Measurements from ENCODE around the gene VSIG8.

Gene VSIG8

GRCh38 chr1:159848326-159848725 lies 14.1 kb downstream of the VSIG8 start:
- Histone ChIP-seq H3K36me3 (no peaks in the 10 kb centered on the region), H3K4me1 (peaks cover 0 to 42% (median 0%) of the 10 kb centered on the region in 10 experiments; a peak in 8 of 20 replicates), H3K4me2 (peak overlapping the region in 2 of 11 experiments; percentile 64 to 65; a peak in 3 of 22 replicates), H3K9ac (no peak overlapping the region), H3K9me3 (replicated peaks in 1 of 11) (no peaks in the 10 kb centered on the region), H3K27ac (no peak overlapping the region), H4K20me1 (no peaks in the 10 kb centered on the region), H3K27me3 (peaks cover 4 to 12% (median 9%) of the 10 kb centered on the region in 11 experiments; a peak in 21 of 22 replicates), H3K4me3 (no peak overlapping the region)
- TF ChIP-seq Cebpa-rat (IDR thresholded peaks at IDR 0.05): no peak

GRCh38 chr1:159847231-159847630 lies 15.2 kb downstream of the VSIG8 start:
- H3K4me3 ChIP-seq: no peak overlapping the region
- no peak for TF ChIP-seq Cebpa-rat (IDR thresholded peaks at IDR 0.05)
- H3K27ac ChIP-seq: no peak overlapping the region
- no peaks in the 10 kb centered on the region for H4K20me1 ChIP-seq
- H3K36me3 ChIP-seq: no peaks in the 10 kb centered on the region
- H3K4me2 ChIP-seq: no peak overlapping the region
- peaks cover 0 to 36% (median 0%) of the 10 kb centered on the region in 10 experiments; a peak in 8 of 20 replicates for H3K4me1 ChIP-seq
- peaks cover 0 to 1% (median 0%) of the 10 kb centered on the region in 11 experiments; a peak in 3 of 22 replicates for H3K27me3 ChIP-seq
- no peaks in the 10 kb centered on the region for H3K9me3 ChIP-seq (replicated peaks in 1 of 11)
- H3K9ac ChIP-seq: no peak overlapping the region

- TF ChIP-seq Cebpa-rat (IDR thresholded peaks at IDR 0.05): no peak
- no peaks in the 10 kb centered on the region for H3K27me3 ChIP-seq
Measured at GRCh38 chr1:159845751-159846629, 16.5 kb downstream of the VSIG8 start.

DNA sequence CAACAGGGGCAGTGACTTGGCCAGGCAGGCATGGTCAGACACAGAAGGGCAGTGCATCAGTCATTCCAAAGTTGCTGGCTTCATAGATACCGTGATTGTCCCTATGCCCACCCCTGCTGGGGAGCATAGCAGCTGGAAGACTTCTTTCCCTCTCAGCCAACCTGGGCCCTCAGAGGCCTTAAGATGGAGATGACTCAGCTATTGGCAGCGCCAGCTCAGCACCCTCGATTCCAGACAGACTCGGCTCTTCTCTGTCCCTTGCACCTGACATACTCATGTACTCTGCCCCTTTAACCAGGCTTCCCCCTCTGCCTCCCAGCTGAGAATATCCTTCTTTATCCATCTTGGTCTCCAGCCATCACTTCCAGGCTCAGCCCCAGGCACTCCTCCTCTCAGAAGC lies 19.0 kb downstream of the VSIG8 start:
- H3K4me1 ChIP-seq: peaks cover 12 to 28% (median 18%) of the 10 kb centered on the region in 10 experiments
- H3K4me3 ChIP-seq: no peak overlapping the region
- H3K27me3 ChIP-seq: no peaks in the 10 kb centered on the region
- H3K27ac ChIP-seq: no peak overlapping the region
- TF ChIP-seq Cebpa-rat (IDR thresholded peaks at IDR 0.05): no peak
- no peaks in the 10 kb centered on the region for H3K36me3 ChIP-seq
- no peak overlapping the region for H3K4me2 ChIP-seq
- H3K9ac ChIP-seq: no peak overlapping the region
- H3K9me3 ChIP-seq (replicated peaks in 1 of 11): no peaks in the 10 kb centered on the region
- peaks cover 0 to 12% (median 0%) of the 10 kb centered on the region in 11 experiments; a peak in 2 of 22 replicates for H4K20me1 ChIP-seq

More at GRCh38 chr1:159845751-159846629, 16.5 kb downstream of the VSIG8 start:
- Histone ChIP-seq H3K36me3 (no peaks in the 10 kb centered on the region), H4K20me1 (no peaks in the 10 kb centered on the region), H3K9ac (no peak overlapping the region), H3K4me3 (no peak overlapping the region), H3K27ac (no peak overlapping the region), H3K4me2 (no peak overlapping the region), H3K9me3 (replicated peaks in 1 of 11) (no peaks in the 10 kb centered on the region), H3K4me1 (peaks cover 0 to 31% (median 0%) of the 10 kb centered on the region in 10 experiments; a peak in 8 of 20 replicates)

DNA sequence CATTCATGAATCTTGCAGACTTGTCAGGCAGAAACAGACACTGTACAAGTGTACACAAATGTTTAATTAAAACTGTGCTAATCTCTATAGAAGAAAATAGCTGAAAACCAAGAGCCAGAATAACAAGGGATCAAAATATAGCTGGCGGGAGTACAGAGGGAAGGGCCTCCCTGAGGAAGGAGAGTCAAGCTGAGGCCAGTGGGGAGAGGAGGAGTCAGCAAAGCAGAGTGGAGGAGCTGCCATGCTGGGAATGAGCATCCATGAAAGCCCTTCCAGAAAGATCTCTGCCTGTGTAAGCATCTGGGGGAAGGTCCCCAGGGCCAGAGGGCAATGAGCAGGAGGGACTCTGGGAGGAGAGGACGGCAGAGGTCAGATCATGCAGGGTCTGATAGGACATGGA lies 20.7 kb downstream of the VSIG8 start:
- no peak overlapping the region for H3K9ac ChIP-seq
- no peak overlapping the region for H3K4me2 ChIP-seq
- TF ChIP-seq Cebpa-rat (IDR thresholded peaks at IDR 0.05): no peak
- H4K20me1 ChIP-seq: peaks cover 0 to 29% (median 0%) of the 10 kb centered on the region in 11 experiments; a peak in 3 of 22 replicates
- peaks cover 0 to 12% (median 0%) of the 10 kb centered on the region in 11 experiments; a peak in 4 of 22 replicates for H3K36me3 ChIP-seq
- peaks cover 13 to 38% (median 21%) of the 10 kb centered on the region in 10 experiments for H3K4me1 ChIP-seq
- H3K4me3 ChIP-seq: no peak overlapping the region
- no peak overlapping the region for H3K27ac ChIP-seq
- H3K9me3 ChIP-seq (replicated peaks in 1 of 11): no peaks in the 10 kb centered on the region
- no peaks in the 10 kb centered on the region for H3K27me3 ChIP-seq

GRCh38 chr1:159839116-159839849 lies 23.2 kb downstream of the VSIG8 start:
- Histone ChIP-seq H3K4me1 (peaks cover 13 to 60% (median 25%) of the 10 kb centered on the region in 10 experiments), H3K27me3 (no peaks in the 10 kb centered on the region), H3K27ac (peak overlapping the region in 7 of 11 experiments; percentile 8 to 65 (median 56); a peak in 12 of 22 replicates), H3K4me2 (peak overlapping the region; percentile 19 to 79 (median 47); a peak in 21 of 22 replicates), H3K9ac (no peak overlapping the region), H4K20me1 (peaks cover 0 to 54% (median 0%) of the 10 kb centered on the region in 11 experiments; a peak in 4 of 22 replicates), H3K9me3 (replicated peaks in 1 of 11) (no peaks in the 10 kb centered on the region), H3K4me3 (no peak overlapping the region), H3K36me3 (peaks cover 0 to 36% (median 0%) of the 10 kb centered on the region in 11 experiments; a peak in 6 of 22 replicates)
- no peak for TF ChIP-seq Cebpa-rat (IDR thresholded peaks at IDR 0.05)

DNA sequence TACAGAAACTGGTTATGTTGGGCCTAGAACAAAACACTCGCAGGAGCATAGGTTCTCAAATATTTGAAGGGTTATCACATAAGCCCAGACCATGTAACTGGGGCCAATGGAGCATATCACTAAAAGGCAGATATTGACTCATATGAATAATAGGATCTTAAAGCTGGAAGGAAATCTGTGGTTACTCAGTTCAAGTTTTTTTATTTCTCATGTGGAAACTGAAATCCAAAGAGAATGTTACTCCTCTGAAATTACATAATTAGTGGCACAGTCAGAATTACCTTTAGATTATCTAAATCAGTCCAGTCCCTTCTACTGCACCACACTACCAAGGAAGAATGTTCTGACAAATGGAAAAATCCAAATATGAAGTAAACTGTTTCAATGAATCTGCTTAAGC lies 23.7 kb downstream of the VSIG8 start:
- H3K27me3 ChIP-seq: no peaks in the 10 kb centered on the region
- peaks cover 0 to 42% (median 0%) of the 10 kb centered on the region in 11 experiments; a peak in 6 of 22 replicates for H3K36me3 ChIP-seq
- H3K4me3 ChIP-seq: no peak overlapping the region
- peak overlapping the region; percentile 19 to 79 (median 47); a peak in 20 of 22 replicates for H3K4me2 ChIP-seq
- H3K9me3 ChIP-seq (replicated peaks in 1 of 11): no peaks in the 10 kb centered on the region
- H3K9ac ChIP-seq: no peak overlapping the region
- no peak for TF ChIP-seq Cebpa-rat (IDR thresholded peaks at IDR 0.05)
- H3K27ac ChIP-seq: peak overlapping the region in 7 of 11 experiments; percentile 8 to 65 (median 56); a peak in 10 of 22 replicates
- H3K4me1 ChIP-seq: peaks cover 13 to 65% (median 25%) of the 10 kb centered on the region in 10 experiments
- H4K20me1 ChIP-seq: peaks cover 0 to 59% (median 0%) of the 10 kb centered on the region in 11 experiments; a peak in 4 of 22 replicates

DNA sequence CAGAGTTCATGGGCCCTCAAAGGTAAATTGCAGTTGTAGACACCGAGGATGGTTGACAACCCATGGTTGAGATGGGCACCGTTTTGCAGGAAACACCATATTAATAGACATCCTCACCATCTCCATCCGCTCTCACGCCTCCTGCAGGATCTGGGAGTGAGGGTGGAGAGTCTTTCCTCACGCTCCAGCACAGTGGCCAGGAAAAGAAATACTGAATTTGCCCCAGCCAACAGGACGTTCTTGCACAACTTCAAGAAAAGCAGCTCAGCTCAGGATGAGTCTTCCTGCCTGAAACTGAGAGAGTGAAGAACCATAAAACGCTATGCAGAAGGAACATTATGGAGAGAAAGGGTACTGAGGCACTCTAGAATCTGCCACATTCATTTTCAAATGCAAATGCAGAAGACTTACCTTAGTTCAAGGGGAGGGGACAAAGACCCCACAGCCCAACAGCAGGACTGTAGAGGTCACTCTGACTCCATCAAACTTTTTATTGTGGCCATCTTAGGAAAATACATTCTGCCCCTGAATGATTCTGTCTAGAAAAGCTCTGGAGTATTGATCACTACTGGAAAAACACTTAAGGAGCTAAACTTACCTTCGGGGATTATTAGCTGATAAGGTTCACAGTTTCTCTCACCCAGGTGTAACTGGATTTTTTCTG lies 26.5 kb downstream of the VSIG8 start:
- Histone ChIP-seq H4K20me1 (peaks cover 0 to 86% (median 0%) of the 10 kb centered on the region in 11 experiments; a peak in 4 of 22 replicates), H3K4me1 (peaks cover 13 to 91% (median 25%) of the 10 kb centered on the region in 10 experiments), H3K9ac (no peak overlapping the region), H3K9me3 (replicated peaks in 1 of 11) (no peaks in the 10 kb centered on the region), H3K4me2 (peak overlapping the region in 5 of 11 experiments; percentile 12 to 41 (median 30); a peak in 7 of 22 replicates), H3K36me3 (peaks cover 0 to 69% (median 0%) of the 10 kb centered on the region in 11 experiments; a peak in 6 of 22 replicates), H3K27me3 (no peaks in the 10 kb centered on the region), H3K4me3 (no peak overlapping the region), H3K27ac (no peak overlapping the region)
- TF ChIP-seq Cebpa-rat (IDR thresholded peaks at IDR 0.05): no peak
